Measurements from ENCODE around the gene USP6NL. TPM values are rescaled to one million over a fixed set of nuclear protein-coding genes. Genes with fewer than 3 reads are reported as not detected.
A peak's percentile ranks its signal among the peaks of the same experiment; 100 is the strongest.
"Not testable (repeated sequence)": the region's sequence is repeated elsewhere in the genome, so short reads cannot be mapped to it uniquely, and the experiment has no call there.

The USP6NL gene
- total RNA-seq, 1 experiment from 2014 or later: 15.2 TPM

- Histone ChIP-seq H3K36me3 (no peaks in the 10 kb centered on the region), H3K27me3 (no peaks in the 10 kb centered on the region), H3K27ac (no peak overlapping the region), H3K4me1 (no peaks in the 10 kb centered on the region), H3K4me3 (no peak overlapping the region), H3K9me3 (replicated peaks) (no peaks in the 10 kb centered on the region)
- no peak for DNase-seq
Measured at GRCh38 chr10:11441151-11441535, 170.3 kb downstream of the USP6NL start.

GRCh38 chr10:11440250-11441150 lies 170.9 kb downstream of the USP6NL start:
- Histone ChIP-seq H3K4me1 (no peaks in the 10 kb centered on the region), H3K27me3 (no peaks in the 10 kb centered on the region), H3K36me3 (no peaks in the 10 kb centered on the region), H3K4me3 (no peak overlapping the region), H3K27ac (no peak overlapping the region), H3K9me3 (replicated peaks) (no peaks in the 10 kb centered on the region)
- no peak for DNase-seq

GRCh38 chr10:11439523-11440053 lies 171.9 kb downstream of the USP6NL start:
- H3K4me3 ChIP-seq: no peak overlapping the region
- H3K27ac ChIP-seq: no peak overlapping the region
- DNase-seq: no peak
- H3K27me3 ChIP-seq: no peaks in the 10 kb centered on the region
- H3K9me3 ChIP-seq (replicated peaks): no peaks in the 10 kb centered on the region
- H3K36me3 ChIP-seq: no peaks in the 10 kb centered on the region
- no peaks in the 10 kb centered on the region for H3K4me1 ChIP-seq

- DNase-seq: no peak
Measured at GRCh38 chr10:11437391-11438142, 173.9 kb downstream of the USP6NL start.

GRCh38 chr10:11436445-11436844 lies 175.0 kb downstream of the USP6NL start:
- H3K4me3 ChIP-seq; DNase-seq; H3K27me3 ChIP-seq; H3K9me3 ChIP-seq (replicated peaks); H3K27ac ChIP-seq; H3K36me3 ChIP-seq; H3K4me1 ChIP-seq: not testable (repeated sequence)

More at GRCh38 chr10:11437391-11438142, 173.9 kb downstream of the USP6NL start:
- Histone ChIP-seq H3K27ac (no peak overlapping the region), H3K36me3 (no peaks in the 10 kb centered on the region), H3K27me3 (no peaks in the 10 kb centered on the region), H3K4me1 (peaks cover 7% of the 10 kb centered on the region; the same call in 1 of the 2 replicates), H3K4me3 (no peak overlapping the region), H3K9me3 (replicated peaks) (no peaks in the 10 kb centered on the region)

GRCh38 chr10:11435581-11435981 lies 175.9 kb downstream of the USP6NL start:
- DNase-seq: no peak
- Histone ChIP-seq H3K27ac (no peak overlapping the region), H3K9me3 (replicated peaks) (no peaks in the 10 kb centered on the region), H3K27me3 (no peaks in the 10 kb centered on the region), H3K4me3 (no peak overlapping the region), H3K36me3 (no peaks in the 10 kb centered on the region), H3K4me1 (peaks cover 7% of the 10 kb centered on the region; the same call in 1 of the 2 replicates)

GRCh38 chr10:11434324-11434723 lies 177.1 kb downstream of the USP6NL start:
- Histone ChIP-seq H3K4me3 (no peak overlapping the region), H3K9me3 (replicated peaks) (no peaks in the 10 kb centered on the region), H3K27me3 (no peaks in the 10 kb centered on the region), H3K4me1 (peaks cover 7% of the 10 kb centered on the region; the same call in 1 of the 2 replicates), H3K36me3 (no peaks in the 10 kb centered on the region), H3K27ac (no peak overlapping the region)
- DNase-seq: peak in 1 of 2 experiments; percentile 34

GRCh38 chr10:11433657-11434056 lies 177.8 kb downstream of the USP6NL start:
- peak; percentile 75 to 79 for DNase-seq
- no peaks in the 10 kb centered on the region for H3K27me3 ChIP-seq
- H3K9me3 ChIP-seq (replicated peaks): no peaks in the 10 kb centered on the region
- H3K4me1 ChIP-seq: peaks cover 7% of the 10 kb centered on the region; the same call in 1 of the 2 replicates
- no peaks in the 10 kb centered on the region for H3K36me3 ChIP-seq
- H3K27ac ChIP-seq: peak overlapping the region; percentile 20; the same call in 1 of the 2 replicates
- H3K4me3 ChIP-seq: peak overlapping the region; percentile 49

GRCh38 chr10:11431216-11431555 lies 180.3 kb downstream of the USP6NL start:
- peaks cover 7% of the 10 kb centered on the region; the same call in 1 of the 2 replicates for H3K4me1 ChIP-seq
- H3K27me3 ChIP-seq: no peaks in the 10 kb centered on the region
- DNase-seq: no peak
- no peaks in the 10 kb centered on the region for H3K36me3 ChIP-seq
- no peaks in the 10 kb centered on the region for H3K9me3 ChIP-seq (replicated peaks)
- H3K4me3 ChIP-seq: no peak overlapping the region
- no peak overlapping the region for H3K27ac ChIP-seq

- Histone ChIP-seq H3K27me3 (no peaks in the 10 kb centered on the region), H3K36me3 (no peaks in the 10 kb centered on the region), H3K9me3 (replicated peaks) (no peaks in the 10 kb centered on the region), H3K27ac (no peak overlapping the region), H3K4me1 (peaks cover 7% of the 10 kb centered on the region; the same call in 1 of the 2 replicates), H3K4me3 (no peak overlapping the region)
- no peak for DNase-seq
Measured at GRCh38 chr10:11430421-11431215, 180.8 kb downstream of the USP6NL start.

GRCh38 chr10:11429439-11430052 lies 181.9 kb downstream of the USP6NL start:
- no peaks in the 10 kb centered on the region for H3K36me3 ChIP-seq
- H3K27ac ChIP-seq: no peak overlapping the region
- H3K4me3 ChIP-seq: no peak overlapping the region
- H3K4me1 ChIP-seq: peaks cover 11% of the 10 kb centered on the region
- no peaks in the 10 kb centered on the region for H3K27me3 ChIP-seq
- DNase-seq: no peak
- H3K9me3 ChIP-seq (replicated peaks): no peaks in the 10 kb centered on the region

GRCh38 chr10:11425676-11426075 lies 185.8 kb downstream of the USP6NL start:
- H3K27ac ChIP-seq: no peak overlapping the region
- H3K27me3 ChIP-seq: no peaks in the 10 kb centered on the region
- H3K36me3 ChIP-seq: no peaks in the 10 kb centered on the region
- peaks cover 7% of the 10 kb centered on the region; the same call in 1 of the 2 replicates for H3K4me1 ChIP-seq
- H3K4me3 ChIP-seq: no peak overlapping the region
- no peaks in the 10 kb centered on the region for H3K9me3 ChIP-seq (replicated peaks)
- no peak for DNase-seq

GRCh38 chr10:11425296-11425610 lies 186.2 kb downstream of the USP6NL start:
- peak; percentile 81 to 94 for DNase-seq
- Histone ChIP-seq H3K36me3 (no peaks in the 10 kb centered on the region), H3K4me3 (no peak overlapping the region), H3K27ac (peak overlapping the region; percentile 30), H3K27me3 (no peaks in the 10 kb centered on the region), H3K9me3 (replicated peaks) (no peaks in the 10 kb centered on the region), H3K4me1 (peaks cover 7% of the 10 kb centered on the region; the same call in 1 of the 2 replicates)

Measured in SJCRH30 (cell line).